Stomach (tissue), 9 donors: ENCODE results near the gene CEP72. TPM values are rescaled to one million over a fixed set of nuclear protein-coding genes. Genes with fewer than 3 reads are reported as not detected.

Experiments used
- DNase-seq, 2 donors: peaks; one replicate each; pipeline versions ENCODE4 v3.0.0 to v3.0.0-alpha.2; 2013 to 2019
- H3K27ac ChIP-seq, 5 donors: fragments of 200-600 bp in 4 of 5; sonication (generic) in 4 of 5; one replicate each; pipeline ENCODE4 v1.5.1; 2013 to 2019; ENCODE audit warnings: mild to moderate bottlenecking in 1 of 5, moderate library complexity in 1 of 5
- H3K27me3 ChIP-seq, 3 donors: fragments of 200-600 bp; sonication (generic); one replicate each; pipeline ENCODE4 v1.5.1; 2017 to 2019; ENCODE audit warnings: mixed run types in 1 of 3
- H3K36me3 ChIP-seq, 4 donors: fragments of 200-600 bp; sonication (generic); 1 replicate in 3 of 4; 2 replicates in 1 of 4; pipeline ENCODE4 v1.5.1; 2016 to 2019
- H3K4me1 ChIP-seq, 4 donors: fragments of 200-600 bp; sonication (generic); one replicate each; pipeline ENCODE4 v1.5.1; 2016 to 2019
- H3K4me3 ChIP-seq, 4 donors: fragments of 200-600 bp; sonication (generic) in 3 of 4; one replicate each; pipeline ENCODE4 v1.5.1; 2016 to 2019; ENCODE audit warnings: mild to moderate bottlenecking in 1 of 4
- H3K9me3 ChIP-seq, 4 donors: fragments of 200-600 bp; sonication (generic); one replicate each; pipeline ENCODE4 v1.5.1; 2016 to 2019
- EP300 ChIP-seq: sonication (generic); formaldehyde crosslinking; IDR thresholded peaks from one replicate; pipeline ENCODE4 v1.6.1; 2017; ENCODE audit warnings: antibody characterized with exemption
- POLR2A ChIP-seq, 4 donors: fragments of 450-650 bp; IDR thresholded peaks; one replicate each; pipeline ENCODE4 v1.6.1; 2016; ENCODE audit warnings: antibody characterized with exemption in 4 of 4, control low read depth in 2 of 4, mild to moderate bottlenecking in 1 of 4, moderate library complexity in 1 of 4
- POLR2AphosphoS5 ChIP-seq, 3 donors: sonication (generic); formaldehyde crosslinking; IDR thresholded peaks; one replicate each; pipeline ENCODE4 v1.6.1; 2016; ENCODE audit warnings: antibody characterized with exemption in 3 of 3
- WGBS, 5 donors: extraction: QIAGEN DNeasy Blood & Tissue Kit in 3 of 5; methylation state at CpG; one replicate each; pipeline versions ENCODE4 v1.1.5 to v1.1.7; 2013 to 2018; 5-methylcytosine and 5-hydroxymethylcytosine counted together
- intact Hi-C: fragments of 100-400 bp; cut with DNase I; formaldehyde crosslinking; loops from one replicate; pipeline ENCODE4 v1.15.1; 2023; ENCODE audit warnings: low total_unique reads
- polyA plus RNA-seq, 3 donors: library from polyadenylated mRNA; stranded (reverse); fragments of 200-250 nt; gene quantifications; one replicate each; pipeline ENCODE4 v1.2.3, GENCODE V29; 2013
- total RNA-seq, 5 donors: library from RNA; depleted of rRNA; stranded (reverse); fragments of >200 nt; gene quantifications; one replicate each; pipeline versions ENCODE4 v1.1.0 to v1.2.3, GENCODE V29; 2014 to 2016
- TF ChIP-seq, protein P1 (sequence below), 7 experiments: fragments of 450-650 bp in 4 of 7; fragments of 200-600 bp in 3 of 7; sonication (generic) in 3 of 7; IDR thresholded peaks; one replicate each; pipeline ENCODE4 v1.5.1; 2016 to 2019; ENCODE audit warnings: antibody characterized with exemption in 7 of 7, control low read depth in 2 of 7, mild to moderate bottlenecking in 1 of 7
- donor health status: healthy with polysubstance abuse.
- donor health status: Bipolar disorder and iron deficiency.
- donor health status: healthy.

Gene CEP72
- total and polyA plus RNA-seq, 8 donors: 0.14 to 11.1 (median 2.1) TPM

DNA sequence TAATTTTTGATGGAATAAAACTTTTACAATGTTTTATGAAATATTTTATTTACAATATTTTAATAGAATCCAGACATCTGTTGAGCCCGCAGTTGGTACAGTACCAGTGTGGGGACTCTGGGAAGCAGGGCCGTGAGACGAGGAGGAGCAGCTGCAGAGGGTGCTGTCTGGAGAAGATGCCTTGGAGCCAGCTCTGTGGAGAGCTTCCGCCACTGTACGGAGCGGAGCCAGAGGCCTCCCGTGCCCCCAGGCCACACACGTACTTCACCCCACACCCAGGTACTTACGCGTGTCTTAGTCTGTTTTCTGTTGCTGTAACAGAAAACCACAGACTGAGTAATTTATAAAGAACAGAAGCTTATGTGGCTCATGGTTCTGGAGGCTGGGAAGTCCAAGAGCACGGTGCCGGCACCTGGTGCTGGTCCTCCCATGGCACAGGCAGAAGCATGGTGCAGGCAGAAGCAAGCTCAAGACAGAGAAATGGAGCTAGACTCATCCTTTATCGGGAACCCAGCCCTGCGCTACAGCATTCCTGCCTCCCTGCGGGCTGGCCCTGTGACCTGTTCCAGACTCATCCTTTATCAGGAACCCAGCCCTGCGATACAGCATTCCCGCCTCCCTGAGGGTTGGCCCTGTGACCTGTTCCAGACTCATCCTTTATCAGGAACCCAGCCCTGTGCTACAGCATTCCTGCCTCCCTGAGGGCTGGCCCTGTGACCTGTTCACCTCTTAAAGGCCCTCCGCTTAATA is 23.3 kb downstream of the CEP72 start:
- DNase-seq: no peak
- Histone ChIP-seq H3K4me3 (no peak overlapping the region), H3K36me3 (peaks cover 15 to 72% (median 70%) of the 10 kb centered on the region in 4 donors), H3K9me3 (peaks cover 0 to 8% (median 3%) of the 10 kb centered on the region in 4 donors), H3K4me1 (no peaks in the 10 kb centered on the region), H3K27me3 (no peaks in the 10 kb centered on the region), H3K27ac (no peak overlapping the region)
- intact Hi-C loops: no loop called here
- 88 to 96% (median 93%) methylated on average over 17 to 18 of the region's 18 CpGs for WGBS, 5 donors
- TF ChIP-seq, protein P1, sequence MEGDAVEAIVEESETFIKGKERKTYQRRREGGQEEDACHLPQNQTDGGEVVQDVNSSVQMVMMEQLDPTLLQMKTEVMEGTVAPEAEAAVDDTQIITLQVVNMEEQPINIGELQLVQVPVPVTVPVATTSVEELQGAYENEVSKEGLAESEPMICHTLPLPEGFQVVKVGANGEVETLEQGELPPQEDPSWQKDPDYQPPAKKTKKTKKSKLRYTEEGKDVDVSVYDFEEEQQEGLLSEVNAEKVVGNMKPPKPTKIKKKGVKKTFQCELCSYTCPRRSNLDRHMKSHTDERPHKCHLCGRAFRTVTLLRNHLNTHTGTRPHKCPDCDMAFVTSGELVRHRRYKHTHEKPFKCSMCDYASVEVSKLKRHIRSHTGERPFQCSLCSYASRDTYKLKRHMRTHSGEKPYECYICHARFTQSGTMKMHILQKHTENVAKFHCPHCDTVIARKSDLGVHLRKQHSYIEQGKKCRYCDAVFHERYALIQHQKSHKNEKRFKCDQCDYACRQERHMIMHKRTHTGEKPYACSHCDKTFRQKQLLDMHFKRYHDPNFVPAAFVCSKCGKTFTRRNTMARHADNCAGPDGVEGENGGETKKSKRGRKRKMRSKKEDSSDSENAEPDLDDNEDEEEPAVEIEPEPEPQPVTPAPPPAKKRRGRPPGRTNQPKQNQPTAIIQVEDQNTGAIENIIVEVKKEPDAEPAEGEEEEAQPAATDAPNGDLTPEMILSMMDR (IDR thresholded peaks at IDR 0.05): no peak
- no peak for TF ChIP-seq EP300
- TF ChIP-seq POLR2AphosphoS5 (IDR thresholded peaks at IDR 0.05): no peak
- no peak for TF ChIP-seq POLR2A (IDR thresholded peaks at IDR 0.05)

DNA sequence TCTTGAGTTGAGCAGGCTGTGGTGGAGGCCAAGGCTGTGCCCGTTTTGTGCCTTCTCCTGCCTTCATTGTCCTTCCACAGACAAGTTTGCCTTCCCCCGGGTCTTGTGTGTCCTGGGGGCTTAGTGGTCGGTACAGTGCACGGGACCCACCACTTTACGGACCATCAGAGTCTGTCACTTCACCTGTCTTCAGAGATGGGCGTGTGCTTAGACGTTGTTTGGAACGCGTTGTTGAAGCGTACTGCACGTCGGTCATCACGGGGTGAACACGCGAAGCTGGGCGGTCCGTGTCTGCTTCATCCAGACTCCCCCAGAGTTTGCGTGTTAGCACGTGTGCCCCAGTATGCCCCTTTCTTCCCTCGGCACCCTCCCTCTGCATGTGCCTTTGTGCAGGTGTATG is 24.8 kb downstream of the CEP72 start:
- intact Hi-C loops: no loop called here

DNA sequence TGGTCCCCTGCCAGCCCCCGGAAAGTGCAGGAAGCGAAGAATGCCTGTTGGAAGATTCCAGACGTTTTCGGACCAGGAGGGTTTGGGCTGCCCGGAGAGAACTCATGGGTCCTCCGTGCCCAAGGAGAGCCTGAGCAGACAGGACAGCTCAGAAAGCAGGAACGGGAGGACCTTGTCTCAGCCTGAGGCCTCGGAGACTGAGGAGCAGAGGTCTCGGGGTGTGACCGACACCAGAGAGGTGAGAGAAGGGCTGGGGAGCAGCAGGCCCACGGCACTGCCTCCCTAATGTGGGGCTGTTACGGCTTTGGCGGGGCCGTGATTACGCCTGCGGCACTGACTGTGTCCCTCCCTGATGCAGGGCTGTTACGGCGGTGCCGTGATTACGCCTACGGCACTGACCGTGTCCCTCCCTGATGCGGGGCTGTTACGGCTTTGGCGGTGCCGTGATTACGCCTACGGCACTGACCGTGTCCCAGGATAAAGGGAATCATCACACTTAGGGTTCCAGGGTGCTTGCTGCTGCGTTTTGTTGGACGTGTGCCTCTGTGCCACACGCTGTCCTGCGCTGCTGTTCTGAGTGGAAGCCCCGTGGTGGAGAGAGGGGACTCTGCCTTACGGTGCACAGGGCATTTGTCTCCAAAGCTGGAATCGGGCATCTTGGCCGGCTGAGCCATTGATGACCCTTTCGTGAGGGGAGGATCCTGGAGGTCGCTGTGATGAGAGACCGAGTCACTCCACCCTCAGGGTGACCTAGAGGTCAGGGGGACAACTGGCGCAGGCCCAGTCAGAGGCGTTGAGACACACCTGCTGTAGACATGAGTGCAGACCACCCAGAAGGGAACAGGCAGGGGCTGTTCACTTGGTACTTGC is 25.7 kb downstream of the CEP72 start:
- no peak for DNase-seq
- TF ChIP-seq EP300 (no peak), POLR2A (IDR thresholded peaks at IDR 0.05) (no peak), POLR2AphosphoS5 (IDR thresholded peaks at IDR 0.05) (no peak)
- TF ChIP-seq, protein P1 (IDR thresholded peaks at IDR 0.05): no peak
- intact Hi-C loops: no loop called here
- Histone ChIP-seq H3K27me3 (no peaks in the 10 kb centered on the region), H3K9me3 (peaks cover 0 to 8% (median 3%) of the 10 kb centered on the region in 4 donors), H3K36me3 (peaks cover 15 to 95% (median 91%) of the 10 kb centered on the region in 4 donors), H3K27ac (no peak overlapping the region), H3K4me3 (no peak overlapping the region), H3K4me1 (no peaks in the 10 kb centered on the region)
- WGBS, 5 donors: 95 to 97% (median 96%) methylated on average over 30 to 42 of the region's 42 CpGs

More for the DNA sequence above, 24.8 kb downstream of the CEP72 start:
- peaks cover 0 to 8% (median 3%) of the 10 kb centered on the region in 4 donors for H3K9me3 ChIP-seq
- no peak overlapping the region for H3K4me3 ChIP-seq
- no peak overlapping the region for H3K27ac ChIP-seq
- peaks cover 15 to 86% (median 83%) of the 10 kb centered on the region in 4 donors for H3K36me3 ChIP-seq
- H3K4me1 ChIP-seq: no peaks in the 10 kb centered on the region
- TF ChIP-seq, protein P1 (IDR thresholded peaks at IDR 0.05): no peak
- no peak for TF ChIP-seq POLR2A (IDR thresholded peaks at IDR 0.05)
- no peak for TF ChIP-seq EP300
- TF ChIP-seq POLR2AphosphoS5 (IDR thresholded peaks at IDR 0.05): no peak
- 88 to 97% (median 93%) methylated on average over 6 to 20 of the region's 20 CpGs for WGBS, 5 donors
- no peak for DNase-seq
- no peaks in the 10 kb centered on the region for H3K27me3 ChIP-seq

DNA sequence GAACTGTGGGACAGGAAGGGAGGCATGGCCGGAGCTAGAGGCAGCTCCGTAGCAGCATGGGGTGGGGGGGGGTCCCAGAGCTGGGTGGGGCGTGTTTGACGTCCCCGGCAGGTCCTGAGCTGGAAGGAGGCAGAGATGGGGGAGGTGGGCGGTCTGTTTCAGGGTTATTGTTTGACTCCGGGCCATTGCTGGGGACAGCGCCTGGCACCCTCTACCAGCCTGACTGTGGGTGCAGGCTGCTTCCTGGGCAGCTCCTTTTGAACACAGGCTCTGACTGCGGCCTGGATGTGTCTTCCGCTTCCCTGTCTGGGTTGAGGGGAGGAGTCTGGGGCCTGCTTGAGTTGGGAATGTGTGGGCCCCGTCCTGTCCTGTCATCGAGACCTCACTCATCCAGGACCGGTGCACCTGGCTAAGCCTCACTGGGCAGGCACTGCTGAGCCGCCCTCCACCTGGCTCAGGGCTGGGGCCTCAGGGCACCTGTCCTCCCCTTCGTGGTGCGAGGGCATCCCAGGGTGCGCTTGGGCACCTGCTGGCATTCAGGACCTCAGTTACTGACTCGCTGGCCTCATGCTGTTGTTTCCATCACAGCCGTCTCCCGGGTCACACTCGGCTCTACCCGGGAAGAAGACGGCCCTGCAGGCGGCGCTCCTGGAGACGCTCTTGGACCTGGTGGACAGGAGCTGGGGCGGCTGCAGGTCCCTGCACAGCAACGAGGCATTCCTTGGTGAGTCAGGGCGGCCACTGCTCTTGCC is 26.5 kb downstream of the CEP72 start:
- no peaks in the 10 kb centered on the region for H3K27me3 ChIP-seq
- H3K9me3 ChIP-seq: peaks cover 0 to 8% (median 3%) of the 10 kb centered on the region in 4 donors
- peaks cover 15 to 98% (median 96%) of the 10 kb centered on the region in 4 donors for H3K36me3 ChIP-seq
- H3K4me1 ChIP-seq: no peaks in the 10 kb centered on the region
- intact Hi-C loops: no loop called here
- TF ChIP-seq POLR2AphosphoS5 (IDR thresholded peaks at IDR 0.05): no peak
- TF ChIP-seq, protein P1 (IDR thresholded peaks at IDR 0.05): no peak
- TF ChIP-seq EP300: no peak
- no peak for TF ChIP-seq POLR2A (IDR thresholded peaks at IDR 0.05)
- no peak for DNase-seq
- H3K27ac ChIP-seq: no peak overlapping the region
- WGBS, 5 donors: 94 to 96% (median 95%) methylated on average over 20 to 29 of the region's 29 CpGs
- H3K4me3 ChIP-seq: no peak overlapping the region
